ENCODE data around the gene KLF17. TPM values are rescaled to one million over a fixed set of nuclear protein-coding genes. Genes with fewer than 3 reads are reported as not detected.

The KLF17 gene
- total RNA-seq, 1 donor = 0.36 TPM

DNA sequence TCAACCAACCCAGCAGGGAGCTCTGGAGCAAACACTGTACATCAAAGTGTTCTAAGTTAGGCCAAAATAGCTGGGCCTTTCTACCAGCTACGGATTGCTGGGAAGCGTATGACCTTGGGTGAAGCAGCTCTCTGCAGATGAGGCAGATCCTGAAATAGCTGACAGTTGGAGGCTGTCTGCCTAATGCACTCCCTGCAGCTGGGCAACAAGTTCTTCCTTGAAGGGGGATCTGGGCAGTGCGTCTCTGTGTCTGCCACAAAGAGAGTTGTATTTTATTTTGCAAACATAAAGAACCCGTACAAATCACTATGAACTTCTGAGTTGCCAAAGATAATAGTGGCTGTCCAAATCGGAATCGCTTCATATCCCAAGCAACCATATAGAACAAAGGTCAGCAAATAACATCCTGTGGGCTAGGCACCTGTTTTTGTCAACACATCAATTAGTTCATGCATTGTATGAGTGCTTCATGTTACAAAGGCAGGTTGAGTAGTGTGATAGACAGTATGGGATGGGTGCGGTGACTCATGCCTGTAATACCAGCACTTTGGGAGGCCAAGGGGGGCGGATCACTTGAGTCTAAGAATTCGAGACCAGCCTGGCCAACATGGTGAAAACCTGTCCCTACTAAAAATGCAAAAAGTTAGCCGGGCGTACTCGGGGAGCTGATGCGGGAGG is 29.1 kb upstream of the KLF17 start:
- Histone ChIP-seq H3K36me3 (ENCODE audit: insufficient read depth, low read length) (no peaks in the 10 kb centered on the region), H3K4me2 (ENCODE audit: insufficient read depth, low read length) (no peak overlapping the region), H3K4me3 (ENCODE audit: insufficient read depth, low read length) (no peak overlapping the region), H3K27me3 (ENCODE audit: insufficient read depth, low read length) (no peaks in the 10 kb centered on the region), H3K27ac (ENCODE audit: low read depth, low read length) (no peak overlapping the region), H2AFZ (ENCODE audit: low read length) (no peak overlapping the region), H3K79me2 (ENCODE audit: insufficient read depth, low read length) (no peaks in the 10 kb centered on the region), H4K20me1 (ENCODE audit: insufficient read depth, low read length) (no peaks in the 10 kb centered on the region), H3K9me3 (ENCODE audit: low read depth, low read length) (no peaks in the 10 kb centered on the region), H3K4me1 (ENCODE audit: insufficient read depth, low read length) (peaks cover 8% of the 10 kb centered on the region)
- DNase-seq (ENCODE audit: insufficient read length, low spot score, missing footprints) = no peak
- TF ChIP-seq, protein P1, sequence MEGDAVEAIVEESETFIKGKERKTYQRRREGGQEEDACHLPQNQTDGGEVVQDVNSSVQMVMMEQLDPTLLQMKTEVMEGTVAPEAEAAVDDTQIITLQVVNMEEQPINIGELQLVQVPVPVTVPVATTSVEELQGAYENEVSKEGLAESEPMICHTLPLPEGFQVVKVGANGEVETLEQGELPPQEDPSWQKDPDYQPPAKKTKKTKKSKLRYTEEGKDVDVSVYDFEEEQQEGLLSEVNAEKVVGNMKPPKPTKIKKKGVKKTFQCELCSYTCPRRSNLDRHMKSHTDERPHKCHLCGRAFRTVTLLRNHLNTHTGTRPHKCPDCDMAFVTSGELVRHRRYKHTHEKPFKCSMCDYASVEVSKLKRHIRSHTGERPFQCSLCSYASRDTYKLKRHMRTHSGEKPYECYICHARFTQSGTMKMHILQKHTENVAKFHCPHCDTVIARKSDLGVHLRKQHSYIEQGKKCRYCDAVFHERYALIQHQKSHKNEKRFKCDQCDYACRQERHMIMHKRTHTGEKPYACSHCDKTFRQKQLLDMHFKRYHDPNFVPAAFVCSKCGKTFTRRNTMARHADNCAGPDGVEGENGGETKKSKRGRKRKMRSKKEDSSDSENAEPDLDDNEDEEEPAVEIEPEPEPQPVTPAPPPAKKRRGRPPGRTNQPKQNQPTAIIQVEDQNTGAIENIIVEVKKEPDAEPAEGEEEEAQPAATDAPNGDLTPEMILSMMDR (IDR thresholded peaks at IDR 0.05; ENCODE audit: extremely low read depth, low read depth, low read length) = no peak

DNA sequence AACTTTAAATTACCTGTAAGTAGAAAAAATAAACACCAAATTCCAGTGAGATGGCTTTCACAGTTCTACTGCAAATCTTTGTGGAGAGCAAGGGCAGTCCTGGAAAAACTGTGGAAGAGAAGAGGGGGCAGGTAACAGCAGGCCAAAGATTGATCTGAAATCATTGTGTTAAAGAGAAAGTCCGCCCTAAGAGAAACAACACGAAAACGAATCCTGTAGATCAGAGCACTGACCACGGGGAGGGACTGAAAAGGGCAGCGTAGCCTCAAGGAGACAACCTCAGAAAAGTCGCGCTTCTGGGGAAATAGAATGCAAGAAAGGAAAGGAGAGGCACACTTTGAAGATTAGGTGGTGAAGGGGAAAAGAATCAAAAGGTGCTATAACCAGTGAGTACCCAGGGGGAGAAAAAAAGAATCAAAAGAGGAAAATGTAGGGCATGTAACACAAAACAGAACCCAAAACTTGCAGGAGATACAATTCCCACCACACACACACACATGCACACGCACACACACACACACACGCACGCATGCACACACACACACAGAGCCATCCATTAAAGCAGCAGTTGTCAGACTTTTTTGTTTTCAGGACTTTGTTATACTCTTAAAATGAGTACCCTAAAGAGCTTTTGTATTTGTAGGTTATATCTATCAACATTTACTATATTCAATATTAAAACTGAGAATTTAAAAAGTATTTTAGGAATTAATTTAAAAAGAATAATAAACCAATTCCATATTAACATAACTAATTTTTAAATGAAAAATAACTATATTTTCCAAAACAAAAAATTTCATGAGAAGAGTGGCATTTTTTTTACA is 28.0 kb upstream of the KLF17 start:
- Histone ChIP-seq H3K4me3 (ENCODE audit: insufficient read depth, low read length) (no peak overlapping the region), H3K27ac (ENCODE audit: low read depth, low read length) (no peak overlapping the region), H2AFZ (ENCODE audit: low read length) (peak overlapping the region; percentile 50), H4K20me1 (ENCODE audit: insufficient read depth, low read length) (no peaks in the 10 kb centered on the region), H3K79me2 (ENCODE audit: insufficient read depth, low read length) (no peaks in the 10 kb centered on the region), H3K27me3 (ENCODE audit: insufficient read depth, low read length) (no peaks in the 10 kb centered on the region), H3K4me2 (ENCODE audit: insufficient read depth, low read length) (no peak overlapping the region), H3K36me3 (ENCODE audit: insufficient read depth, low read length) (no peaks in the 10 kb centered on the region), H3K9me3 (ENCODE audit: low read depth, low read length) (no peaks in the 10 kb centered on the region), H3K4me1 (ENCODE audit: insufficient read depth, low read length) (peaks cover 4% of the 10 kb centered on the region)
- no peak for DNase-seq (ENCODE audit: insufficient read length, low spot score, missing footprints)
- TF ChIP-seq, protein P1 (IDR thresholded peaks at IDR 0.05; ENCODE audit: extremely low read depth, low read depth, low read length) = no peak

DNA sequence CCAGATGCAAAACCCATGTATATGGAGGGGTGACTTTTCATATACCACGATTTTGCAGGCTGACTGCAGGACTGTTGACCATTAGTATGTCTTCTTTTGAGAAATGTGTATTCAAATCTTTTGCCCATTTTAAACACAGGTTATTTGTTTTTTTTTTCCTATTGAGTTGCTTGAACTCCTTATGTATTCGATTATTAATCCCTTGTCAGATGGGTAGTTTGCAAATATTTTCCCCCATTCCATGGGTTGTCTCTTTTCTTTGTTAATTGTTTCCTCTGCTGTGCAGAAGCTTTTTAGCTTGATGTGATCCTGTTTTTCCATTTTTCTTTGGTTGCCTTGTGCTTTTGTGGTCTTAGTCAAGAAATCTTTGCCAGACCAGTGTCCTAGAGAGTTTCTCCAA is 24.6 kb upstream of the KLF17 start:
- Histone ChIP-seq H3K27me3 (ENCODE audit: insufficient read depth, low read length) (no peaks in the 10 kb centered on the region), H3K4me2 (ENCODE audit: insufficient read depth, low read length) (no peak overlapping the region), H3K79me2 (ENCODE audit: insufficient read depth, low read length) (no peaks in the 10 kb centered on the region), H4K20me1 (ENCODE audit: insufficient read depth, low read length) (no peaks in the 10 kb centered on the region), H3K27ac (ENCODE audit: low read depth, low read length) (no peak overlapping the region), H3K4me1 (ENCODE audit: insufficient read depth, low read length) (peaks cover 4% of the 10 kb centered on the region), H3K4me3 (ENCODE audit: insufficient read depth, low read length) (no peak overlapping the region), H2AFZ (ENCODE audit: low read length) (no peak overlapping the region), H3K9me3 (ENCODE audit: low read depth, low read length) (no peaks in the 10 kb centered on the region), H3K36me3 (ENCODE audit: insufficient read depth, low read length) (no peaks in the 10 kb centered on the region)
- DNase-seq (ENCODE audit: insufficient read length, low spot score, missing footprints) = no peak
- TF ChIP-seq, protein P1 (IDR thresholded peaks at IDR 0.05; ENCODE audit: extremely low read depth, low read depth, low read length) = no peak

DNA sequence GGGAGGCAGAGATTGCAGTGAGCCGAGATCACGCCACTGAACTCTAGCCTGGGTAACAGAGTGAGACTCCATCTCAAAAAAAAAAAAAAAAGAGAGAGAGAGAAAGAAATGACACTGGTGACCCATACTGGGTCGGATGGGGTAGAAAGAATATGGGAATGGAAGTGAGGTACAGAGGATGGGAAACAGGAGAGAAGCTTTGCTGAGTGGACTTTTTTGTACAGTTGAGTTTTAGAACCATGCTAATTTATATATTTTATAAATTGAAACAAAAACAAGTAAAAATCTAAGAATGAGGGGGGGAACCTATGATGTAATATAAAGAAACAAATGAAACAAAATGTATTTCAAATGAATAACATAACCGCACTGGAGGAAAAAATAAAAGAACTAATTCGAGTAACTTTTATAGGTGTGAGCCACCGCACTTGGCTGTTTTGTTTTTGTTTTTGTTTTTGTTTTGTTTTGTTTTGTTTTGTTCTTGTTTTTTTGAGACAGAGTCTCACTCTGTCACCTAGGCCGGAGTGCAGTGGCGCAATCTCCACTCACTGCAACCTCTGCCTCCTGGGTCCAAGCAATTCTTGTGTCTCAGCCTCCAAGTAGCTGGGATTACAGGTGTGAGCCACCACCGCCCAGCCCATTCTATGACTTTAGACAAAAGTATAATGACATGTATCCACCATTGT is 18.3 kb upstream of the KLF17 start:
- Histone ChIP-seq H3K79me2 (ENCODE audit: insufficient read depth, low read length) (no peaks in the 10 kb centered on the region), H3K27me3 (ENCODE audit: insufficient read depth, low read length) (no peaks in the 10 kb centered on the region), H3K9me3 (ENCODE audit: low read depth, low read length) (no peaks in the 10 kb centered on the region), H3K4me1 (ENCODE audit: insufficient read depth, low read length) (no peaks in the 10 kb centered on the region), H3K27ac (ENCODE audit: low read depth, low read length) (no peak overlapping the region), H2AFZ (ENCODE audit: low read length) (no peak overlapping the region), H3K4me2 (ENCODE audit: insufficient read depth, low read length) (no peak overlapping the region), H4K20me1 (ENCODE audit: insufficient read depth, low read length) (no peaks in the 10 kb centered on the region), H3K36me3 (ENCODE audit: insufficient read depth, low read length) (no peaks in the 10 kb centered on the region), H3K4me3 (ENCODE audit: insufficient read depth, low read length) (no peak overlapping the region)
- TF ChIP-seq, protein P1 (IDR thresholded peaks at IDR 0.05; ENCODE audit: extremely low read depth, low read depth, low read length) = no peak
- no peak for DNase-seq (ENCODE audit: insufficient read length, low spot score, missing footprints)
